Measurements from ENCODE around the gene FNBP1.

Gene FNBP1

GRCh38 chr9:130069048-130069447, 26.1 kb upstream of the FNBP1 start:
- Histone ChIP-seq H3K9me3 (replicated peaks in 1 of 2; ENCODE audit: control insufficient read depth in 2 of 2, insufficient read depth in 1 of 2, low read depth in 1 of 2, low read length in 2 of 2) (no peaks in the 10 kb centered on the region), H3K14ac (ENCODE audit: low read length) (no peak overlapping the region), H2BK15ac (ENCODE audit: low read length) (no peak overlapping the region), H2BK5ac (ENCODE audit: low read length) (no peak overlapping the region), H3K27me3 (ENCODE audit: control insufficient read depth in 3 of 3, insufficient read depth in 3 of 3, low read depth in 1 of 3, low read length in 3 of 3) (no peaks in the 10 kb centered on the region), H4K8ac (ENCODE audit: low read depth, low read length) (no peak overlapping the region), H3K27ac (replicated peaks; ENCODE audit: low read length) (no peak overlapping the region), H3K9ac (ENCODE audit: low read depth, low read length, poor library complexity) (no peak overlapping the region), H3K4me2 (ENCODE audit: insufficient read depth, low read length, poor library complexity, severe bottlenecking) (no peak overlapping the region), H2BK120ac (ENCODE audit: low read depth, low read length) (no peak overlapping the region), H2BK12ac (ENCODE audit: low read length) (no peak overlapping the region), H3K4me3 (ENCODE audit: low read length in 2 of 2) (no peak overlapping the region), H3K79me1 (ENCODE audit: low read depth, low read length) (peaks cover 7% of the 10 kb centered on the region), H2AK5ac (ENCODE audit: low read depth, low read length) (no peak overlapping the region), H4K91ac (ENCODE audit: low read depth, low read length, poor library complexity) (no peak overlapping the region), H3K18ac (ENCODE audit: low read length) (no peak overlapping the region), H2AFZ (ENCODE audit: low read length) (no peak overlapping the region), H3K4ac (ENCODE audit: low read length) (no peak overlapping the region), H3K23ac (ENCODE audit: low read depth, low read length, poor library complexity) (no peak overlapping the region), H3K36me3 (replicated peaks in 1 of 2; ENCODE audit: control insufficient read depth in 2 of 2, insufficient read depth in 2 of 2, low read length in 2 of 2) (peaks cover 0 to 6% of the 10 kb centered on the region in 2 donors), H3K4me1 (ENCODE audit: control insufficient read depth in 2 of 2, insufficient read depth in 1 of 2, low read depth in 1 of 2, low read length in 2 of 2) (no peaks in the 10 kb centered on the region)
- WGBS, 2 donors (ENCODE audit: extremely low coverage in 2 of 2, insufficient read length in 2 of 2, insufficient replicate concordance in 1 of 2) = no CpG with 5 or more reads among the region's 1 CpG
- DNase-seq (ENCODE audit: low spot score) = no peak

- WGBS, 2 donors (ENCODE audit: extremely low coverage in 2 of 2, insufficient read length in 2 of 2, insufficient replicate concordance in 1 of 2) = no CpG with 5 or more reads among the region's 4 CpGs
- Histone ChIP-seq H2AFZ (ENCODE audit: low read length) (no peak overlapping the region), H3K27me3 (ENCODE audit: control insufficient read depth in 3 of 3, insufficient read depth in 3 of 3, low read depth in 1 of 3, low read length in 3 of 3) (no peaks in the 10 kb centered on the region), H3K79me1 (ENCODE audit: low read depth, low read length) (peaks cover 10% of the 10 kb centered on the region), H4K91ac (ENCODE audit: low read depth, low read length, poor library complexity) (no peak overlapping the region), H3K4me1 (ENCODE audit: control insufficient read depth in 2 of 2, insufficient read depth in 1 of 2, low read depth in 1 of 2, low read length in 2 of 2) (no peaks in the 10 kb centered on the region), H3K4ac (ENCODE audit: low read length) (no peak overlapping the region), H3K18ac (ENCODE audit: low read length) (no peak overlapping the region), H3K14ac (ENCODE audit: low read length) (no peak overlapping the region), H3K36me3 (replicated peaks in 1 of 2; ENCODE audit: control insufficient read depth in 2 of 2, insufficient read depth in 2 of 2, low read length in 2 of 2) (peaks cover 0 to 17% of the 10 kb centered on the region in 2 donors), H3K4me2 (ENCODE audit: insufficient read depth, low read length, poor library complexity, severe bottlenecking) (no peak overlapping the region), H2BK5ac (ENCODE audit: low read length) (no peak overlapping the region), H3K27ac (replicated peaks; ENCODE audit: low read length) (no peak overlapping the region), H3K9me3 (replicated peaks in 1 of 2; ENCODE audit: control insufficient read depth in 2 of 2, insufficient read depth in 1 of 2, low read depth in 1 of 2, low read length in 2 of 2) (no peaks in the 10 kb centered on the region), H2BK120ac (ENCODE audit: low read depth, low read length) (no peak overlapping the region), H3K4me3 (ENCODE audit: low read length in 2 of 2) (no peak overlapping the region), H2AK5ac (ENCODE audit: low read depth, low read length) (no peak overlapping the region), H3K9ac (ENCODE audit: low read depth, low read length, poor library complexity) (no peak overlapping the region), H3K23ac (ENCODE audit: low read depth, low read length, poor library complexity) (no peak overlapping the region), H2BK12ac (ENCODE audit: low read length) (no peak overlapping the region), H2BK15ac (ENCODE audit: low read length) (no peak overlapping the region), H4K8ac (ENCODE audit: low read depth, low read length) (no peak overlapping the region)
- no peak for DNase-seq (ENCODE audit: low spot score)
Observed at GRCh38 chr9:130064621-130065020, 21.6 kb upstream of the FNBP1 start.

GRCh38 chr9:130062750-130063149, 19.8 kb upstream of the FNBP1 start:
- Histone ChIP-seq H3K14ac (ENCODE audit: low read length) (no peak overlapping the region), H2AK5ac (ENCODE audit: low read depth, low read length) (no peak overlapping the region), H3K27ac (replicated peaks; ENCODE audit: low read length) (no peak overlapping the region), H3K79me1 (ENCODE audit: low read depth, low read length) (peaks cover 6% of the 10 kb centered on the region), H4K91ac (ENCODE audit: low read depth, low read length, poor library complexity) (no peak overlapping the region), H2BK5ac (ENCODE audit: low read length) (no peak overlapping the region), H3K9ac (ENCODE audit: low read depth, low read length, poor library complexity) (no peak overlapping the region), H4K8ac (ENCODE audit: low read depth, low read length) (no peak overlapping the region), H3K4me1 (ENCODE audit: control insufficient read depth in 2 of 2, insufficient read depth in 1 of 2, low read depth in 1 of 2, low read length in 2 of 2) (no peaks in the 10 kb centered on the region), H3K36me3 (replicated peaks in 1 of 2; ENCODE audit: control insufficient read depth in 2 of 2, insufficient read depth in 2 of 2, low read length in 2 of 2) (peaks cover 0 to 29% of the 10 kb centered on the region in 2 donors), H3K27me3 (ENCODE audit: control insufficient read depth in 3 of 3, insufficient read depth in 3 of 3, low read depth in 1 of 3, low read length in 3 of 3) (no peaks in the 10 kb centered on the region), H3K4me2 (ENCODE audit: insufficient read depth, low read length, poor library complexity, severe bottlenecking) (no peak overlapping the region), H2AFZ (ENCODE audit: low read length) (no peak overlapping the region), H3K23ac (ENCODE audit: low read depth, low read length, poor library complexity) (no peak overlapping the region), H3K9me3 (replicated peaks in 1 of 2; ENCODE audit: control insufficient read depth in 2 of 2, insufficient read depth in 1 of 2, low read depth in 1 of 2, low read length in 2 of 2) (no peaks in the 10 kb centered on the region), H2BK15ac (ENCODE audit: low read length) (no peak overlapping the region), H2BK12ac (ENCODE audit: low read length) (no peak overlapping the region), H3K4me3 (ENCODE audit: low read length in 2 of 2) (no peak overlapping the region), H2BK120ac (ENCODE audit: low read depth, low read length) (no peak overlapping the region), H3K4ac (ENCODE audit: low read length) (no peak overlapping the region), H3K18ac (ENCODE audit: low read length) (no peak overlapping the region)
- WGBS, 2 donors (ENCODE audit: extremely low coverage in 2 of 2, insufficient read length in 2 of 2, insufficient replicate concordance in 1 of 2) = no CpG with 5 or more reads among the region's 2 CpGs
- DNase-seq (ENCODE audit: low spot score) = no peak

- DNase-seq (ENCODE audit: low spot score) = no peak
Observed at GRCh38 chr9:130060296-130060695, 17.3 kb upstream of the FNBP1 start.

More at GRCh38 chr9:130060296-130060695, 17.3 kb upstream of the FNBP1 start:
- no peak overlapping the region for H2AFZ ChIP-seq (ENCODE audit: low read length)
- H3K4ac ChIP-seq (ENCODE audit: low read length) = no peak overlapping the region
- H2BK5ac ChIP-seq (ENCODE audit: low read length) = no peak overlapping the region
- H3K14ac ChIP-seq (ENCODE audit: low read length) = no peak overlapping the region
- H2BK12ac ChIP-seq (ENCODE audit: low read length) = no peak overlapping the region
- peaks cover 8% of the 10 kb centered on the region for H3K79me1 ChIP-seq (ENCODE audit: low read depth, low read length)
- H3K9me3 ChIP-seq (replicated peaks in 1 of 2; ENCODE audit: control insufficient read depth in 2 of 2, insufficient read depth in 1 of 2, low read depth in 1 of 2, low read length in 2 of 2) = no peaks in the 10 kb centered on the region
- H3K36me3 ChIP-seq (replicated peaks in 1 of 2; ENCODE audit: control insufficient read depth in 2 of 2, insufficient read depth in 2 of 2, low read length in 2 of 2) = peaks cover 0 to 33% of the 10 kb centered on the region in 2 donors
- no peak overlapping the region for H3K27ac ChIP-seq (replicated peaks; ENCODE audit: low read length)
- WGBS, 2 donors (ENCODE audit: extremely low coverage in 2 of 2, insufficient read length in 2 of 2, insufficient replicate concordance in 1 of 2) = no CpG with 5 or more reads among the region's 7 CpGs
- H3K9ac ChIP-seq (ENCODE audit: low read depth, low read length, poor library complexity) = no peak overlapping the region
- no peak overlapping the region for H3K4me2 ChIP-seq (ENCODE audit: insufficient read depth, low read length, poor library complexity, severe bottlenecking)
- no peak overlapping the region for H3K4me3 ChIP-seq (ENCODE audit: low read length in 2 of 2)
- no peak overlapping the region for H4K91ac ChIP-seq (ENCODE audit: low read depth, low read length, poor library complexity)
- H2BK120ac ChIP-seq (ENCODE audit: low read depth, low read length) = no peak overlapping the region
- no peaks in the 10 kb centered on the region for H3K27me3 ChIP-seq (ENCODE audit: control insufficient read depth in 3 of 3, insufficient read depth in 3 of 3, low read depth in 1 of 3, low read length in 3 of 3)
- no peak overlapping the region for H4K8ac ChIP-seq (ENCODE audit: low read depth, low read length)
- no peak overlapping the region for H2AK5ac ChIP-seq (ENCODE audit: low read depth, low read length)
- no peaks in the 10 kb centered on the region for H3K4me1 ChIP-seq (ENCODE audit: control insufficient read depth in 2 of 2, insufficient read depth in 1 of 2, low read depth in 1 of 2, low read length in 2 of 2)
- H2BK15ac ChIP-seq (ENCODE audit: low read length) = no peak overlapping the region
- H3K23ac ChIP-seq (ENCODE audit: low read depth, low read length, poor library complexity) = no peak overlapping the region
- no peak overlapping the region for H3K18ac ChIP-seq (ENCODE audit: low read length)
